ENCODE results near the gene DLGAP4.

DLGAP4 gene

DNA sequence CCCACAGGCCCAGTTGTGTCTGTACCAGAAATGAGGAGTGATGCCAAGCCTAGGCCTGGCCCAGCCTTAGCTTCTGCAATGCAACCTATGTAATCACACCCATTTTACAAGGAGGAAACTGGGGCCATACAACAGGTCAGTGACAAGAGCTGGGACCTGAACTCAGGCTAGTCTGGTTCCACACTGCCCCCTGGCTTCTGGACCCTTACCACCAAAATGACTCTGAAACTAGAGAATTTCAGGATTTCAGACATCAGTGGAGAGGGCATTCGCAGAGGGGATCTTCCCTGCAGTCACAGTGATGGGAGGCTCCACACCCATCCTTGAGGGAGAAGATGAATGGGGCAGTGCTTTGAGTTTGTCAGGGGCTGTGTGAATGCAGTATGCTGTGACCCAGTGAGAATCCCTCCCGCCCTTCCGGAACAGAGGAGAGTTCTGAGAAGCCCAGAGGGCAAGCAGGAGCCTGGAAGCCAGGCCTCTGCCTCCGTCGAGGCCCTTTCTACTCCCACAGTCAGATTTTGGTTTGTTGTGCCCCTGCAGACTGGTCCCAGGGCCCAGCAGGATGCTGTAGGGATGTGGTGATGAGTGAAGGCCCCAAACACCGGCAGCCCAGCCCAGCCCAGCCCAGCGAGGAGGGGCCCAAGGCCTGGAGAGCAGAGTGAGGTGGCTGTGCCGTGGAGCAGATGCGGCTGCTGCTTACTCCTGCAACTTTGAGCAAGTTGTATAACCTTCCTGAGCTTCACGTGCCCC lies 187.1 kb downstream of the DLGAP4 start:
- no peaks in the 10 kb centered on the region for H3K27me3 ChIP-seq (ENCODE audit: insufficient read depth, poor library complexity, severe bottlenecking)
- TF ChIP-seq SPI1 (IDR thresholded peaks at IDR 0.05; ENCODE audit: borderline replicate concordance, low read depth) = no peak
- TF ChIP-seq POLR2AphosphoS5 (IDR thresholded peaks at IDR 0.05; ENCODE audit: low read depth) = no peak
- TF ChIP-seq, protein P1, sequence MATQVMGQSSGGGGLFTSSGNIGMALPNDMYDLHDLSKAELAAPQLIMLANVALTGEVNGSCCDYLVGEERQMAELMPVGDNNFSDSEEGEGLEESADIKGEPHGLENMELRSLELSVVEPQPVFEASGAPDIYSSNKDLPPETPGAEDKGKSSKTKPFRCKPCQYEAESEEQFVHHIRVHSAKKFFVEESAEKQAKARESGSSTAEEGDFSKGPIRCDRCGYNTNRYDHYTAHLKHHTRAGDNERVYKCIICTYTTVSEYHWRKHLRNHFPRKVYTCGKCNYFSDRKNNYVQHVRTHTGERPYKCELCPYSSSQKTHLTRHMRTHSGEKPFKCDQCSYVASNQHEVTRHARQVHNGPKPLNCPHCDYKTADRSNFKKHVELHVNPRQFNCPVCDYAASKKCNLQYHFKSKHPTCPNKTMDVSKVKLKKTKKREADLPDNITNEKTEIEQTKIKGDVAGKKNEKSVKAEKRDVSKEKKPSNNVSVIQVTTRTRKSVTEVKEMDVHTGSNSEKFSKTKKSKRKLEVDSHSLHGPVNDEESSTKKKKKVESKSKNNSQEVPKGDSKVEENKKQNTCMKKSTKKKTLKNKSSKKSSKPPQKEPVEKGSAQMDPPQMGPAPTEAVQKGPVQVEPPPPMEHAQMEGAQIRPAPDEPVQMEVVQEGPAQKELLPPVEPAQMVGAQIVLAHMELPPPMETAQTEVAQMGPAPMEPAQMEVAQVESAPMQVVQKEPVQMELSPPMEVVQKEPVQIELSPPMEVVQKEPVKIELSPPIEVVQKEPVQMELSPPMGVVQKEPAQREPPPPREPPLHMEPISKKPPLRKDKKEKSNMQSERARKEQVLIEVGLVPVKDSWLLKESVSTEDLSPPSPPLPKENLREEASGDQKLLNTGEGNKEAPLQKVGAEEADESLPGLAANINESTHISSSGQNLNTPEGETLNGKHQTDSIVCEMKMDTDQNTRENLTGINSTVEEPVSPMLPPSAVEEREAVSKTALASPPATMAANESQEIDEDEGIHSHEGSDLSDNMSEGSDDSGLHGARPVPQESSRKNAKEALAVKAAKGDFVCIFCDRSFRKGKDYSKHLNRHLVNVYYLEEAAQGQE (IDR thresholded peaks at IDR 0.05; ENCODE audit: insufficient replicate concordance, low read depth) = no peak
- TF ChIP-seq, protein P2, sequence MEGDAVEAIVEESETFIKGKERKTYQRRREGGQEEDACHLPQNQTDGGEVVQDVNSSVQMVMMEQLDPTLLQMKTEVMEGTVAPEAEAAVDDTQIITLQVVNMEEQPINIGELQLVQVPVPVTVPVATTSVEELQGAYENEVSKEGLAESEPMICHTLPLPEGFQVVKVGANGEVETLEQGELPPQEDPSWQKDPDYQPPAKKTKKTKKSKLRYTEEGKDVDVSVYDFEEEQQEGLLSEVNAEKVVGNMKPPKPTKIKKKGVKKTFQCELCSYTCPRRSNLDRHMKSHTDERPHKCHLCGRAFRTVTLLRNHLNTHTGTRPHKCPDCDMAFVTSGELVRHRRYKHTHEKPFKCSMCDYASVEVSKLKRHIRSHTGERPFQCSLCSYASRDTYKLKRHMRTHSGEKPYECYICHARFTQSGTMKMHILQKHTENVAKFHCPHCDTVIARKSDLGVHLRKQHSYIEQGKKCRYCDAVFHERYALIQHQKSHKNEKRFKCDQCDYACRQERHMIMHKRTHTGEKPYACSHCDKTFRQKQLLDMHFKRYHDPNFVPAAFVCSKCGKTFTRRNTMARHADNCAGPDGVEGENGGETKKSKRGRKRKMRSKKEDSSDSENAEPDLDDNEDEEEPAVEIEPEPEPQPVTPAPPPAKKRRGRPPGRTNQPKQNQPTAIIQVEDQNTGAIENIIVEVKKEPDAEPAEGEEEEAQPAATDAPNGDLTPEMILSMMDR (IDR thresholded peaks at IDR 0.05; ENCODE audit: insufficient read depth, low read length) = no peak
- TF ChIP-seq GABPA (IDR thresholded peaks at IDR 0.05; ENCODE audit: low read depth) = no peak
- H3K27ac ChIP-seq (replicated peaks) = no peak overlapping the region
- no peak overlapping the region for H3K4me3 ChIP-seq (replicated peaks; ENCODE audit: insufficient read depth, low read length)
- DNase-seq (ENCODE audit: low read depth in 1 of 2, low spot score in 1 of 2) = no peak

DNA sequence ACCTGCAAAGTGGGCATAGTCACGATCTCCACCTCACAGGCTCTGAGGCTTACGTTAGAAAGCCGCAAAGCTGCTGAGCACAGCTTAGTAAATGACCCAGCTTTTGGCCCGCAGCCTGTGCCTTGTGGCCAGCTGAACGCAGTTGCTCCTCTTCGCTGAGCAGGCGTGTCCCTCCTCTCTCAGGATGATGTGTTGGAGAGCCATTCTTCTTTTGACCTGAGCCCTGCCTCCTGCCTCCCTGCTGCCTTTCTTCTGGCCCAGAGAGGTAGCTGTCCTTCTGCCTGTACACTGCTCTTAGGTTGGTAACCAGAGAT lies 187.6 kb downstream of the DLGAP4 start:
- TF ChIP-seq POLR2AphosphoS5 (IDR thresholded peaks at IDR 0.05; ENCODE audit: low read depth) (no peak), SPI1 (IDR thresholded peaks at IDR 0.05; ENCODE audit: borderline replicate concordance, low read depth) (no peak)
- TF ChIP-seq, protein P2 (IDR thresholded peaks at IDR 0.05; ENCODE audit: insufficient read depth, low read length) = no peak
- TF ChIP-seq, protein P1 (IDR thresholded peaks at IDR 0.05; ENCODE audit: insufficient replicate concordance, low read depth) = no peak
- Histone ChIP-seq H3K27ac (replicated peaks) (no peak overlapping the region), H3K27me3 (ENCODE audit: insufficient read depth, poor library complexity, severe bottlenecking) (no peaks in the 10 kb centered on the region), H3K4me3 (replicated peaks; ENCODE audit: insufficient read depth, low read length) (no peak overlapping the region)
- no peak for DNase-seq (ENCODE audit: low read depth in 1 of 2, low spot score in 1 of 2)

DNA sequence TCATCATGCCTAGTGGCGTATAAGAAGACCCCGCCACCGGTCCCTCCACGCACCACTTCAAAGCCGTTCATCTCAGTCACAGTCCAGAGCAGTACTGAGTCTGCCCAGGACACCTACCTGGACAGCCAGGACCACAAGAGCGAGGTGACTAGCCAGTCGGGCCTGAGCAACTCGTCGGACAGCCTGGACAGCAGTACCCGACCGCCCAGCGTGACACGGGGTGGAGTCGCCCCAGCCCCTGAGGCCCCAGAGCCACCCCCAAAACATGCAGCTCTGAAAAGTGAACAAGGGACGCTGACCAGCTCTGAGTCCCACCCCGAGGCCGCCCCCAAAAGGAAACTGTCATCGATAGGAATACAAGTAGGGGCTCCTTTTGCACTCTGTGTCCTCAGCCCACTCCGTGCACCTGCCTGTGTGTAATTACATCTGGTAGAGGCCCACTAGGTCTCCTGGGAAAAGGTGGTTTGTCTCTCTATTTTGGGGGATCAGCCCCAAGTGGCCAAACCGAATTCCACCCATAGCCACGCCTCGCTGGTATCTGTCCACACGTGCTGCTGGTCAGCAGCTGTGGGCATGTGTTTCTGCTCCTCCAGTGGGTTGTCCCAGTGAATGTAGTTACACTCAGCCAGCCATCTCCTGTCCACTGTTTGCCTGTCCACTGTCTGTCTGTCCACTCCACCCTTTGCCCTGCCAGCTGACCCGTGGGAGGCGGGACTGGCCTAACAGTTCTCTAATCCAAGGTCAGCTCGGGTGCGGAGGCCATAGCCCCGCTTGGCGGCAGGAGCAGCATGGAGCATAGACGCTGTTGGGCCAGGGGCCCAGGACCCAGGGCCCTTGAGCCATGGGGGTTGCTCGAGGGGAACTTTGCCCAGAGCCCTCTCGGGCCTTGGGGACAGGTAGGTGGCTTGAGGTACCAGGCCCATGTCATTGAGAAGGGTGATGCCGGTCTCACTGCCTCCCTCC lies 190.8 kb downstream of the DLGAP4 start:
- no peak overlapping the region for H3K27ac ChIP-seq (replicated peaks)
- no peak overlapping the region for H3K4me3 ChIP-seq (replicated peaks; ENCODE audit: insufficient read depth, low read length)
- DNase-seq (ENCODE audit: low read depth in 1 of 2, low spot score in 1 of 2) = no peak
- no peaks in the 10 kb centered on the region for H3K27me3 ChIP-seq (ENCODE audit: insufficient read depth, poor library complexity, severe bottlenecking)
- TF ChIP-seq GABPA (IDR thresholded peaks at IDR 0.05; ENCODE audit: low read depth) (no peak), POLR2AphosphoS5 (IDR thresholded peaks at IDR 0.05; ENCODE audit: low read depth) (no peak), SPI1 (IDR thresholded peaks at IDR 0.05; ENCODE audit: borderline replicate concordance, low read depth) (no peak)
- TF ChIP-seq, protein P2 (IDR thresholded peaks at IDR 0.05; ENCODE audit: insufficient read depth, low read length) = no peak
- TF ChIP-seq, protein P1 (IDR thresholded peaks at IDR 0.05; ENCODE audit: insufficient replicate concordance, low read depth) = no peak
